GM23338 (cell line): ENCODE measurements around the gene CFI. TPM values are rescaled to one million over a fixed set of nuclear protein-coding genes. Genes with fewer than 3 reads are reported as not detected.

Source experiments
- ATAC-seq: fragments of 200-7000 bp; cut with Tn5 transposase; 3 replicates; pipeline ENCODE4 v1.9.1; 2020
- DNase-seq: peaks from one replicate; pipeline ENCODE4 v3.0.0-alpha.2; 2015; ENCODE audit warnings: low spot score
- H2AFZ ChIP-seq: fragments of 200-600 bp; sonication (generic); 2 replicates; pipeline ENCODE4 v1.8.0; 2016; ENCODE audit warnings: antibody characterized with exemption, mild to moderate bottlenecking, moderate library complexity
- H3F3A ChIP-seq: fragments of 200-600 bp; sonication (generic); replicated peaks from 2 replicates; pipeline ENCODE4 v1.8.0; 2017; ENCODE audit warnings: antibody characterized with exemption, mixed run types, low read depth
- H3K27ac ChIP-seq: fragments of 200-600 bp; sonication (generic); 2 replicates; pipeline ENCODE4 v1.6.1; 2016; ENCODE audit warnings: low read depth
- H3K27me3 ChIP-seq: fragments of 200-600 bp; sonication (generic); 2 replicates; pipeline ENCODE4 v1.8.0; 2016; ENCODE audit warnings: mild to moderate bottlenecking, mixed run types, moderate library complexity; ENCODE audit not compliant: insufficient read depth
- H3K36me3 ChIP-seq: fragments of 200-600 bp; sonication (generic); 2 replicates; pipeline ENCODE4 v1.8.0; 2016; ENCODE audit warnings: mild to moderate bottlenecking; ENCODE audit not compliant: insufficient read depth
- H3K4me1 ChIP-seq: fragments of 200-600 bp; sonication (generic); 2 replicates; pipeline ENCODE4 v1.8.0; 2016; ENCODE audit warnings: mild to moderate bottlenecking, moderate library complexity; ENCODE audit not compliant: insufficient read depth
- H3K4me2 ChIP-seq: fragments of 200-600 bp; sonication (generic); 2 replicates; pipeline ENCODE4 v1.7.1; 2017; ENCODE audit warnings: mixed run types
- H3K4me3 ChIP-seq: fragments of 200-600 bp; sonication (generic); 2 replicates; pipeline ENCODE4 v1.6.1; 2016; ENCODE audit warnings: mixed run types
- H3K79me2 ChIP-seq: fragments of 200-600 bp; sonication (generic); replicated peaks from 2 replicates; pipeline ENCODE4 v1.8.0; 2017; ENCODE audit warnings: mild to moderate bottlenecking; ENCODE audit not compliant: insufficient read depth
- H3K9me2 ChIP-seq: fragments of 200-600 bp; sonication (generic); 2 replicates; pipeline ENCODE4 v1.8.0; 2017; ENCODE audit not compliant: insufficient read depth
- H4K20me1 ChIP-seq: fragments of 200-600 bp; sonication (generic); replicated peaks from 2 replicates; pipeline ENCODE4 v1.8.0; 2017; ENCODE audit warnings: mild to moderate bottlenecking; ENCODE audit not compliant: insufficient read depth
- H3K27ac Mint-ChIP-seq: 2 replicates; pipeline ENCODE4 v1.8.0; 2020; ENCODE audit warnings: inconsistent platforms, mild to moderate bottlenecking, moderate library complexity, mixed read lengths
- H3K27me3 Mint-ChIP-seq: 3 replicates; pipeline ENCODE4 v1.8.0; 2022; ENCODE audit warnings: low read depth, mild to moderate bottlenecking, moderate library complexity, mixed read lengths, inconsistent platforms; ENCODE audit not compliant: insufficient read depth, poor library complexity
- H3K36me3 Mint-ChIP-seq: 3 replicates; pipeline ENCODE4 v1.8.0; 2021; ENCODE audit warnings: low read depth, mild to moderate bottlenecking, inconsistent platforms, moderate library complexity, mixed read lengths
- H3K4me1 Mint-ChIP-seq: 3 replicates; pipeline ENCODE4 v1.8.0; 2020; ENCODE audit warnings: mild to moderate bottlenecking, inconsistent platforms, mixed read lengths
- H3K4me3 Mint-ChIP-seq: 3 replicates; pipeline ENCODE4 v1.8.0; 2021; ENCODE audit warnings: moderate library complexity, mild to moderate bottlenecking, inconsistent platforms, mixed read lengths
- H3K9me3 Mint-ChIP-seq: 3 replicates; pipeline ENCODE4 v1.8.0; 2020; ENCODE audit warnings: moderate library complexity, mild to moderate bottlenecking, inconsistent platforms, mixed read lengths
- CREB1 ChIP-seq: fragments of 250-450 bp; sonication (Bioruptor Pico); IDR thresholded peaks from 2 replicates; pipeline ENCODE4 v1.5.0; 2020; ENCODE audit warnings: low read depth, mild to moderate bottlenecking, moderate library complexity
- EZH2 ChIP-seq: fragments of 200-600 bp; sonication (generic); IDR thresholded peaks from one replicate; pipeline ENCODE4 v1.8.0; 2017; ENCODE audit warnings: antibody characterized with exemption, mild to moderate bottlenecking, low read depth; ENCODE audit not compliant: unreplicated experiment
- EZH2phosphoT487 ChIP-seq: fragments of 200-600 bp; sonication (generic); IDR thresholded peaks from one replicate; pipeline ENCODE4 v1.8.1; 2018; ENCODE audit warnings: antibody characterized with exemption; ENCODE audit not compliant: unreplicated experiment
- JUNB ChIP-seq: IDR thresholded peaks from one replicate; pipeline ENCODE4 v1.6.1; 2016; ENCODE audit warnings: antibody characterized with exemption; ENCODE audit not compliant: unreplicated experiment
- NANOG ChIP-seq: IDR thresholded peaks from 2 replicates; pipeline ENCODE4 v1.6.1; 2016; ENCODE audit warnings: antibody characterized with exemption, borderline replicate concordance
- POLR2AphosphoS5 ChIP-seq: IDR thresholded peaks from 2 replicates; pipeline ENCODE4 v1.6.1; 2016; ENCODE audit warnings: antibody characterized with exemption, low read depth
- STAT1 ChIP-seq: IDR thresholded peaks from one replicate; pipeline ENCODE4 v1.6.1; 2016; ENCODE audit warnings: antibody characterized with exemption; ENCODE audit not compliant: unreplicated experiment
- ZNF114 ChIP-seq: fragments of 250-450 bp; sonication (Bioruptor Pico); IDR thresholded peaks from 2 replicates; pipeline ENCODE4 v1.5.0; 2020; ENCODE audit warnings: mild to moderate bottlenecking, moderate library complexity
- ZNF331 ChIP-seq: fragments of 250-450 bp; sonication (Bioruptor Pico); IDR thresholded peaks from 2 replicates; pipeline ENCODE4 v1.5.0; 2020; ENCODE audit warnings: low read depth, mild to moderate bottlenecking, moderate library complexity
- polyA plus RNA-seq: library from polyadenylated mRNA; unstranded; fragments of >200 nt; fragmentation: Nextera tagmentation; extraction: Ambion mirVana; gene quantifications from 2 replicates; pipeline ENCODE4 v1.2.1, GENCODE V29; 2016
- total RNA-seq: library from RNA; depleted of rRNA; stranded (reverse); fragments of >200 nt; shearing (Covaris generic); gene quantifications from 2 replicates; pipeline ENCODE4 v1.2.3, GENCODE V29; 2014
- TF ChIP-seq, protein P1 (sequence below), 2 experiments: fragments of 200-600 bp in 1 of 2; sonication (generic) in 1 of 2; conservative IDR thresholded peaks; 2 replicates each; pipeline versions ENCODE4 v1.5.1 to v1.6.1; 2016 to 2017; ENCODE audit warnings: antibody characterized with exemption in 2 of 2, low read depth in 2 of 2, mild to moderate bottlenecking in 2 of 2, moderate library complexity in 1 of 2
- TF ChIP-seq, protein P2 (sequence below): fragments of 250-450 bp; sonication (Bioruptor Pico); IDR thresholded peaks from 2 replicates; pipeline ENCODE4 v1.5.0; 2020; ENCODE audit warnings: mild to moderate bottlenecking, moderate library complexity

The CFI gene
- total and polyA plus RNA-seq, 2 experiments from 2014 or later = not detected

DNA sequence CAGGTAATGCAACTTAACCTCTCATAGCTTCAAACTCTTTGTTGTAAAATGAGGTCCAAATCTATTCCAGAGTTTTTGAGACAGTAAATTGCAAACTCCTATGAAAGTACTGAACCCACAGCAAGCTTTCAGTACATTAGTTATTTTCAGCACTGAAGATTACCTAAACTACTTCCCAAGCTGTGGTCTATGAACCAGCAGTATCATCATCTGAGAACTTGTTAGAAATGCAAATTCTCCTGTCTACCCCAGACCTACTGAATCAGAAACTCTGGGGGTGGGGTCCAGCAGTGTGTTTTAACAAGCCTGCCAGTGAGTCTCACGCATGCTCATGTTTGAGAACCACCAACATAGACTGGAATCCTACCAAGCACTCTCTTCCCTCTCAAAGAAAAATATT lies 92.8 kb downstream of the CFI start (continued):
- no peak for TF ChIP-seq NANOG
- TF ChIP-seq, protein P1, sequence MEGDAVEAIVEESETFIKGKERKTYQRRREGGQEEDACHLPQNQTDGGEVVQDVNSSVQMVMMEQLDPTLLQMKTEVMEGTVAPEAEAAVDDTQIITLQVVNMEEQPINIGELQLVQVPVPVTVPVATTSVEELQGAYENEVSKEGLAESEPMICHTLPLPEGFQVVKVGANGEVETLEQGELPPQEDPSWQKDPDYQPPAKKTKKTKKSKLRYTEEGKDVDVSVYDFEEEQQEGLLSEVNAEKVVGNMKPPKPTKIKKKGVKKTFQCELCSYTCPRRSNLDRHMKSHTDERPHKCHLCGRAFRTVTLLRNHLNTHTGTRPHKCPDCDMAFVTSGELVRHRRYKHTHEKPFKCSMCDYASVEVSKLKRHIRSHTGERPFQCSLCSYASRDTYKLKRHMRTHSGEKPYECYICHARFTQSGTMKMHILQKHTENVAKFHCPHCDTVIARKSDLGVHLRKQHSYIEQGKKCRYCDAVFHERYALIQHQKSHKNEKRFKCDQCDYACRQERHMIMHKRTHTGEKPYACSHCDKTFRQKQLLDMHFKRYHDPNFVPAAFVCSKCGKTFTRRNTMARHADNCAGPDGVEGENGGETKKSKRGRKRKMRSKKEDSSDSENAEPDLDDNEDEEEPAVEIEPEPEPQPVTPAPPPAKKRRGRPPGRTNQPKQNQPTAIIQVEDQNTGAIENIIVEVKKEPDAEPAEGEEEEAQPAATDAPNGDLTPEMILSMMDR (conservative IDR thresholded peaks at IDR 0.05; ENCODE audit: low read depth in 2 of 2) = no peak
- no peak for TF ChIP-seq STAT1
- no peak for TF ChIP-seq ZNF114 (CRISPR knock-in tag)
- TF ChIP-seq EZH2 = no peak
- no peak for TF ChIP-seq CREB1 (CRISPR knock-in tag)
- TF ChIP-seq EZH2phosphoT487 = no peak
- no peak for TF ChIP-seq JUNB
- TF ChIP-seq POLR2AphosphoS5 = no peak

DNA sequence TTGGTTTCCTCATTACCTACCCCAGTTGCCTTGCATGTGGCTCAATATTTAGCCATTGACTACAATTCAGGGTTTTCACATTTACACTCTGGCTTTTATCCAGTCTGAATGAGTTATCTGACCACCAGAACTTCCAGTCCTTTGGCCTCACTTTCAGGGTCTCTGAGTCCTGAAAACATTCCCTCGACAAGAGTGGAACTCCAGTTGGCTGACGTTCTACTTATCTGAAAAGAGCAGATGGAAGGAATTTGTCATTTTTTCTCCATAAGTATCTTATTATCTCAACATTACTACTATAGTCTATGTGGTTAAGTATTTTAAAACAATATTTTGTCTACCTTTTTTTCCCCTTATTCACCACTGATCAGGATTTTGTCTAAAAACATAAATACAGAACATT lies 93.4 kb downstream of the CFI start:
- no peak overlapping the region for H2AFZ ChIP-seq
- H3K27me3 Mint-ChIP-seq = no peaks in the 10 kb centered on the region
- H3K4me1 Mint-ChIP-seq = peaks cover 6% of the 10 kb centered on the region; the same call in 2 of the 3 replicates
- no peaks in the 10 kb centered on the region for H3K9me2 ChIP-seq
- no peak overlapping the region for H3K4me3 ChIP-seq
- H3K36me3 Mint-ChIP-seq = peaks cover 6% of the 10 kb centered on the region
- no peak for DNase-seq
- H3F3A ChIP-seq = 0 out of 2 replicates have a peak, but pooled peaks cover 5% of the 10 kb centered on the region
- H3K79me2 ChIP-seq = no peaks in the 10 kb centered on the region; the same call in 1 of the 2 replicates
- no peak overlapping the region for H3K4me2 ChIP-seq
- H3K4me1 ChIP-seq = peaks cover 8% of the 10 kb centered on the region; the same call in 1 of the 2 replicates
- H3K36me3 ChIP-seq = peaks cover 2% of the 10 kb centered on the region; the same call in 1 of the 2 replicates
- no peak overlapping the region for H3K4me3 Mint-ChIP-seq
- H4K20me1 ChIP-seq = 0 out of 2 replicates have a peak, but pooled peaks cover 3% of the 10 kb centered on the region
- ATAC-seq = no peak
- no peak overlapping the region for H3K27ac ChIP-seq
- H3K27me3 ChIP-seq = no peaks in the 10 kb centered on the region
- no peaks in the 10 kb centered on the region for H3K9me3 Mint-ChIP-seq
- no peak overlapping the region for H3K27ac Mint-ChIP-seq
- TF ChIP-seq, protein P1 (conservative IDR thresholded peaks at IDR 0.05; ENCODE audit: low read depth in 2 of 2) = no peak
- no peak for TF ChIP-seq ZNF114 (CRISPR knock-in tag)
- TF ChIP-seq POLR2AphosphoS5 = no peak
- TF ChIP-seq ZNF331 (CRISPR knock-in tag) = no peak
- TF ChIP-seq, protein P2, sequence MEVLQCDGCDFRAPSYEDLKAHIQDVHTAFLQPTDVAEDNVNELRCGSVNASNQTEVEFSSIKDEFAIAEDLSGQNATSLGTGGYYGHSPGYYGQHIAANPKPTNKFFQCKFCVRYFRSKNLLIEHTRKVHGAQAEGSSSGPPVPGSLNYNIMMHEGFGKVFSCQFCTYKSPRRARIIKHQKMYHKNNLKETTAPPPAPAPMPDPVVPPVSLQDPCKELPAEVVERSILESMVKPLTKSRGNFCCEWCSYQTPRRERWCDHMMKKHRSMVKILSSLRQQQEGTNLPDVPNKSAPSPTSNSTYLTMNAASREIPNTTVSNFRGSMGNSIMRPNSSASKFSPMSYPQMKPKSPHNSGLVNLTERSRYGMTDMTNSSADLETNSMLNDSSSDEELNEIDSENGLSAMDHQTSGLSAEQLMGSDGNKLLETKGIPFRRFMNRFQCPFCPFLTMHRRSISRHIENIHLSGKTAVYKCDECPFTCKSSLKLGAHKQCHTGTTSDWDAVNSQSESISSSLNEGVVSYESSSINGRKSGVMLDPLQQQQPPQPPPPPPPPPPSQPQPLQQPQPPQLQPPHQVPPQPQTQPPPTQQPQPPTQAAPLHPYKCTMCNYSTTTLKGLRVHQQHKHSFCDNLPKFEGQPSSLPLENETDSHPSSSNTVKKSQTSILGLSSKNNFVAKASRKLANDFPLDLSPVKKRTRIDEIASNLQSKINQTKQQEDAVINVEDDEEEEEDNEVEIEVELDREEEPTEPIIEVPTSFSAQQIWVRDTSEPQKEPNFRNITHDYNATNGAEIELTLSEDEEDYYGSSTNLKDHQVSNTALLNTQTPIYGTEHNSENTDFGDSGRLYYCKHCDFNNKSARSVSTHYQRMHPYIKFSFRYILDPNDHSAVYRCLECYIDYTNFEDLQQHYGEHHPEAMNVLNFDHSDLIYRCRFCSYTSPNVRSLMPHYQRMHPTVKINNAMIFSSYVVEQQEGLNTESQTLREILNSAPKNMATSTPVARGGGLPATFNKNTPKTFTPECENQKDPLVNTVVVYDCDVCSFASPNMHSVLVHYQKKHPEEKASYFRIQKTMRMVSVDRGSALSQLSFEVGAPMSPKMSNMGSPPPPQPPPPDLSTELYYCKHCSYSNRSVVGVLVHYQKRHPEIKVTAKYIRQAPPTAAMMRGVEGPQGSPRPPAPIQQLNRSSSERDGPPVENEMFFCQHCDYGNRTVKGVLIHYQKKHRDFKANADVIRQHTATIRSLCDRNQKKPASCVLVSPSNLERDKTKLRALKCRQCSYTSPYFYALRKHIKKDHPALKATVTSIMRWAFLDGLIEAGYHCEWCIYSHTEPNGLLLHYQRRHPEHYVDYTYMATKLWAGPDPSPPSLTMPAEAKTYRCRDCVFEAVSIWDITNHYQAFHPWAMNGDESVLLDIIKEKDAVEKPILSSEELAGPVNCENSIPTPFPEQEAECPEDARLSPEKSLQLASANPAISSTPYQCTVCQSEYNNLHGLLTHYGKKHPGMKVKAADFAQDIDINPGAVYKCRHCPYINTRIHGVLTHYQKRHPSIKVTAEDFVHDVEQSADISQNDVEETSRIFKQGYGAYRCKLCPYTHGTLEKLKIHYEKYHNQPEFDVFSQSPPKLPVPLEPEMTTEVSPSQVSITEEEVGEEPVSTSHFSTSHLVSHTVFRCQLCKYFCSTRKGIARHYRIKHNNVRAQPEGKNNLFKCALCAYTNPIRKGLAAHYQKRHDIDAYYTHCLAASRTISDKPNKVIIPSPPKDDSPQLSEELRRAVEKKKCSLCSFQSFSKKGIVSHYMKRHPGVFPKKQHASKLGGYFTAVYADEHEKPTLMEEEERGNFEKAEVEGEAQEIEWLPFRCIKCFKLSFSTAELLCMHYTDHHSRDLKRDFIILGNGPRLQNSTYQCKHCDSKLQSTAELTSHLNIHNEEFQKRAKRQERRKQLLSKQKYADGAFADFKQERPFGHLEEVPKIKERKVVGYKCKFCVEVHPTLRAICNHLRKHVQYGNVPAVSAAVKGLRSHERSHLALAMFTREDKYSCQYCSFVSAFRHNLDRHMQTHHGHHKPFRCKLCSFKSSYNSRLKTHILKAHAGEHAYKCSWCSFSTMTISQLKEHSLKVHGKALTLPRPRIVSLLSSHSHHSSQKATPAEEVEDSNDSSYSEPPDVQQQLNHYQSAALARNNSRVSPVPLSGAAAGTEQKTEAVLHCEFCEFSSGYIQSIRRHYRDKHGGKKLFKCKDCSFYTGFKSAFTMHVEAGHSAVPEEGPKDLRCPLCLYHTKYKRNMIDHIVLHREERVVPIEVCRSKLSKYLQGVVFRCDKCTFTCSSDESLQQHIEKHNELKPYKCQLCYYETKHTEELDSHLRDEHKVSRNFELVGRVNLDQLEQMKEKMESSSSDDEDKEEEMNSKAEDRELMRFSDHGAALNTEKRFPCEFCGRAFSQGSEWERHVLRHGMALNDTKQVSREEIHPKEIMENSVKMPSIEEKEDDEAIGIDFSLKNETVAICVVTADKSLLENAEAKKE (CRISPR knock-in tag) = no peak
- TF ChIP-seq EZH2 = no peak
- TF ChIP-seq NANOG = no peak
- TF ChIP-seq JUNB = no peak
- no peak for TF ChIP-seq CREB1 (CRISPR knock-in tag)
